Esophagus (tissue), 2 donors: ENCODE results near the gene ANOS1. TPM values are rescaled to one million over a fixed set of nuclear protein-coding genes. Genes with fewer than 3 reads are reported as not detected.

ENCODE experiments used
- H3K27ac ChIP-seq, 2 donors: one replicate each; pipeline ENCODE4 v1.5.1; 2013; ENCODE audit warnings: low read depth in 2 of 2, mild to moderate bottlenecking in 2 of 2, inconsistent platforms in 1 of 2, low read length in 1 of 2, moderate library complexity in 1 of 2
- H3K27me3 ChIP-seq, 2 donors: one replicate each; pipeline ENCODE4 v1.6.1; 2013; ENCODE audit warnings: low read length in 2 of 2, control low read depth in 1 of 2, mild to moderate bottlenecking in 1 of 2; ENCODE audit not compliant: insufficient read depth in 2 of 2, control insufficient read depth in 1 of 2
- H3K36me3 ChIP-seq, 2 donors: one replicate each; pipeline ENCODE4 v1.6.1; 2013; ENCODE audit warnings: low read length in 1 of 2; ENCODE audit not compliant: control insufficient read depth in 2 of 2, insufficient read depth in 2 of 2
- H3K4me1 ChIP-seq, 2 donors: one replicate each; pipeline ENCODE4 v1.6.1; 2013; ENCODE audit warnings: low read length in 1 of 2; ENCODE audit not compliant: control insufficient read depth in 2 of 2, insufficient read depth in 2 of 2
- H3K4me3 ChIP-seq, 2 donors: one replicate each; pipeline ENCODE4 v1.5.1; 2013; ENCODE audit warnings: low read length in 2 of 2, mild to moderate bottlenecking in 2 of 2, low read depth in 1 of 2, moderate library complexity in 1 of 2
- H3K9me3 ChIP-seq, 2 donors: one replicate each; pipeline ENCODE4 v1.6.1; 2013; ENCODE audit warnings: mild to moderate bottlenecking in 2 of 2, low read depth in 1 of 2, low read length in 1 of 2, moderate library complexity in 1 of 2; ENCODE audit not compliant: control insufficient read depth in 2 of 2, insufficient read depth in 1 of 2
- WGBS, 2 donors: extraction: QIAGEN DNeasy Blood & Tissue Kit; methylation state at CpG; one replicate each; pipeline ENCODE4 v1.1.7; 2013; 5-methylcytosine and 5-hydroxymethylcytosine counted together
- polyA plus RNA-seq, 2 donors: library from polyadenylated mRNA; stranded (reverse); fragments of 200-250 nt; gene quantifications; one replicate each; pipeline ENCODE4 v1.2.3, GENCODE V29; 2013
- donor health status: healthy with polysubstance abuse.
- donor health status: Bipolar disorder and iron deficiency.

The ANOS1 gene
- polyA plus RNA-seq, 2 donors, result 0.48 to 0.55 TPM

DNA sequence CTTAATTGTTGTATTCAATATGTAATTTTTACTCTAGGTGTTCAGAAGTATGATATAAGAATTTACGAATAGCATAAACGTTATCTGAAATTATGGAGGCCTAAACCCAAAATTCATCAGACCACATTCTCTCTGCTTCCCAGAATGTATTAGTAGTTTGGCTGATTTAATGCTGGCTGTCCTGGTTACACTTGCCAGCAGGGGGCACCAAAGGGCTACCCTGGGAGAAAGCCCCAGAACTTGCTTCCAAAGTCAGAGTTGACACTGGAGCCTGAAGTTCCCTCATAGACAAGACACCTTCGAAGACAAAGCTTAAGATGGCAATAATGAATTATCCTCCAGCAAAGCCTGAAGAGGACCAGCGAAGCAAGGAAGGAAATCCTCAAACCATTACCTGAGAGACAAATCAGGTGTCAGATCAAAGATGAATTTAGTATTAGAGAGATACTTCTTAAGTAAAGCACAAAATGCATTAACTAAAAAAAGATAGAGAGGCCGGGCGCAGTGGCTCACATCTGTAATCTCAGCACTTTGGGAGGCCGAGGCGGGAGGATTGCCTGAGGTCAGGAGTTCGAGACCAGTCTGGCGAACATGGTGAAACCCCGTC, 11.3 kb upstream of the ANOS1 start:
- Histone ChIP-seq H3K4me1 (no peaks in the 10 kb centered on the region), H3K9me3 (no peaks in the 10 kb centered on the region)
- WGBS, 2 donors, result 69 to 72% methylated on average over 10 to 11 of the region's 11 CpGs

DNA sequence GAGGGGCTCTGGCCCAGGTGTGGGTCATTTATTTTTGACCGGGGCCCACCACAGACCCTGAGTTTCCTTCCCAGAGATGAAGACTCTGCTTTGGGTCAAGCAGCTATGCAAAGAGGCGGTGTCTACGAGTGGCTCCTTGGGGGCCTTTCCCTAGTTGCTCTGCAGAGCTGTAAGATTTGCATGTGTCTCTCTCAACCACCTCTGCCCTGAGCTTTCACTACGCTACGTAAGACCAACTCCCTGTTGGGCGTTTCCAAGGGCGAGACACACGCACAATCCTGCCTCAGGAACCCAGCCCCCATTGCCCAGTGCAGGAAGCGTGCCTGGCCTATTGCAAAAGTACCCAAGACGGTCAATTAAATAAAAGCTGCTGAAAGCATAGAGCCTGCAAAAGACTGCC, 10.0 kb upstream of the ANOS1 start:
- Histone ChIP-seq H3K36me3 (no peaks in the 10 kb centered on the region), H3K27me3 (no peaks in the 10 kb centered on the region), H3K4me1 (no peaks in the 10 kb centered on the region), H3K9me3 (no peaks in the 10 kb centered on the region), H3K27ac (no peak overlapping the region), H3K4me3 (no peak overlapping the region)
- WGBS, 2 donors, result 88 to 90% methylated on average over 10 of the region's 10 CpGs

More for the DNA sequence above, 11.3 kb upstream of the ANOS1 start:
- H3K4me3 ChIP-seq, result no peak overlapping the region
- H3K27ac ChIP-seq, result no peak overlapping the region
- no peaks in the 10 kb centered on the region for H3K36me3 ChIP-seq
- H3K27me3 ChIP-seq, result no peaks in the 10 kb centered on the region

DNA sequence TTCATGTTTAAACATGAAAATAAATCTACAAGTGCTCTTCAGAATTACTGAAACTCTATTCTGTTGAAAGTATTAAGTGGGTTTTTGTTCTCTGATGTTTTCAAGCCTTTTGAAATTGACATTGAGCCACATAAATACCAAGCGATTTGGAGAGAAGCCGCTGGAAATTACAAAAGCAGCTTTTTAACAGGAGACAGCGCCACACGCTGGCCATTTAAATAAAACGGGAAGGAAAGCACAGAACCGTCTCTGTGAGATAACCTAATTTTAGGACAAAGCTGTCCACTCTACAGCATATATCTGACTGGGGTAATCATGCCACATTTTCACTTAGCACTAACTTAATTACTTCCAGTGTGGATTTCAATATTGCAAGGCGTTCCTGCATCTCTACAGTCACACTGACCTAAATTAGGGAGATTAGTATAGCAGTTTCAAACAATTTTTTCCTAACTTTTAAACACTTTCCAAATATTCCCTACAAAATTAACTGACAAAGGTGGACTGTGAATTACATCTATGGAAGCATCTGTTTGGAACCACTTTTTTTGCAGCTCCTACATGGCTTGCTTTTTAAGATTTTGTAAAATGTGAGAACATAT, 6.8 kb upstream of the ANOS1 start:
- no peak overlapping the region for H3K27ac ChIP-seq
- no peak overlapping the region for H3K4me3 ChIP-seq
- WGBS, 2 donors, result 1 to 2% methylated on average over 7 of the region's 7 CpGs
- no peaks in the 10 kb centered on the region for H3K4me1 ChIP-seq
- H3K9me3 ChIP-seq, result no peaks in the 10 kb centered on the region
- H3K27me3 ChIP-seq, result no peaks in the 10 kb centered on the region
- H3K36me3 ChIP-seq, result no peaks in the 10 kb centered on the region

DNA sequence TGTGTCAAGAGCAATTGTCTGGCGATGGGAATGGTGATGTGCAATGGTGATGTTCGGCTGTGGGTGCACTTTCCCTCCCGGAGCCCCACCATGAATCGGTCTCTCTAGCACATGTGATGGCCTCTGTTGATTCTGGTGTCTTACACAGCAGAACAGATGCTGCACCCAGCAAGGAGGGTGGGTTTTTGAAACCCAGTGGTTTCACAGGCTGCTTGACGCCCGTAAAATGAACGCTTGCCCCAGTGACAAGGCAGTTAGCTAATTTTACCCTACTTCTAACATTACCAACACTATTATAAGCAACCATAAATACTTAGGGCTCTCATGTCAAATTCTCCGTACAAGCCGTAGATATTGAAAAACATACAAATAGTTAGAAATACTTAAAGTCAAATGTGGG, 5.9 kb upstream of the ANOS1 start:
- no peak overlapping the region for H3K27ac ChIP-seq
- H3K4me1 ChIP-seq, result no peaks in the 10 kb centered on the region
- 82 to 89% methylated on average over 9 of the region's 9 CpGs for WGBS, 2 donors
- no peaks in the 10 kb centered on the region for H3K27me3 ChIP-seq
- H3K9me3 ChIP-seq, result no peaks in the 10 kb centered on the region
- no peaks in the 10 kb centered on the region for H3K36me3 ChIP-seq
- H3K4me3 ChIP-seq, result no peak overlapping the region

DNA sequence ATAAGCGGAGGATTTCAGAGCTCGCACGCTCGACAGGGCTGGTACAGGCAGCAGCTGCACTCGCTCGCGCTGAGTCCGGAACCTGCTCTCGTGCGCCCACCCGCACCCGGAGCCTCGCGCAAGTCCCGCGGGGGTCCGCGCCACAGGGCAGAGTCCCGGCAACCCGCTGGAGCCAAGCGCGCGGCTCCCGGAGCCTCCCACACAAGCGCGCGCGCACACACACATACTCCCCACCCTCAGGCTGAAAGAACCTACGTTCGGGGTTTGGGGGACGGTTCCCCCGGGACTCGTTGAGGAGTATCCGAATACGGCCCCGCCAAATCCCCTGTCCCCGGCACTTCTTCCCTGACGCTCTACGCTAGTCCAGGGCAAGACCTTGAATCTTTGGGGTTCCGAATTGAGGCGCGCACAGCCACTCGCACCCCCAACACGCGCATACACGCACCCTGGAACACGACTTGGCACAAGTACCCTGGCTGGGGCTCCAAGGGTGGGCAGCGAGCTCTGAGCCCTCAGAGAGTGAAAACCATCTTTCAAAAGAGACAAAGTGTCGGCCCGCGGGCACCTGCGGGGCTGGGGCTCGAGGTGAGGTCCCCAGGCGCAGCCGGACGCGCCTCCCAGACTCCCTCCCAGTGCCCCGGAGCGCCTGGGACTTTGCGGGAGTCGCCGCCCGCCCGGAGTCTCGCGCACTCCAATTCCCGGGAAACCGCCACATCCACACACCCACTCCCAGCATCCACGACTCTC, 952 bp downstream of the ANOS1 start:
- Histone ChIP-seq H3K4me3 (peak overlapping the region; percentile 46), H3K36me3 (no peaks in the 10 kb centered on the region), H3K27ac (no peak overlapping the region), H3K27me3 (peaks cover 0 to 5% of the 10 kb centered on the region in 2 donors), H3K9me3 (no peaks in the 10 kb centered on the region), H3K4me1 (peaks cover 0 to 3% of the 10 kb centered on the region in 2 donors)
- WGBS, 2 donors, result 2 to 3% methylated on average over 65 to 69 of the region's 69 CpGs

DNA sequence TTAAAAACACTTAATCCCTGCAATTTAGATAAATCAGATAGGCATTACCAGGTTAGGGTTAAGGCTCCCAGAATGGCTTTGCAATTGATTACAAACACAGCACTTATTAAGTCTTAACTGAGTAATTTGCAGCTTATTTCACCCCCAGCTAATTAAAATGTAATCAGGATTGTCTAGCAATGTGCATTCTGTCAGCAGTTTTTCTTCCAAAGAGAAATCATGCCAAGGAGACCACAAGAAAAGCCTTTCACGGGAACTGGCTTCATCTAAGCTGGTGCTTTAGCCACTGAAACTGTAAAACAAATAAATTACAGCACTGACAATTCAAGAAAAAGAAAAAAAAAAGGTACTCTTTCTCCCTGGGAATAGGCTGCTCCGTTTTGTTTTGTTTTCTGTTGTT, 2.1 kb downstream of the ANOS1 start:
- 13 to 26% methylated on average over 2 of the region's 2 CpGs for WGBS, 2 donors
- H3K4me3 ChIP-seq, result no peak overlapping the region
- H3K36me3 ChIP-seq, result no peaks in the 10 kb centered on the region
- H3K4me1 ChIP-seq, result peaks cover 0 to 3% of the 10 kb centered on the region in 2 donors
- peaks cover 0 to 5% of the 10 kb centered on the region in 2 donors for H3K27me3 ChIP-seq
- H3K27ac ChIP-seq, result no peak overlapping the region
- H3K9me3 ChIP-seq, result no peaks in the 10 kb centered on the region

DNA sequence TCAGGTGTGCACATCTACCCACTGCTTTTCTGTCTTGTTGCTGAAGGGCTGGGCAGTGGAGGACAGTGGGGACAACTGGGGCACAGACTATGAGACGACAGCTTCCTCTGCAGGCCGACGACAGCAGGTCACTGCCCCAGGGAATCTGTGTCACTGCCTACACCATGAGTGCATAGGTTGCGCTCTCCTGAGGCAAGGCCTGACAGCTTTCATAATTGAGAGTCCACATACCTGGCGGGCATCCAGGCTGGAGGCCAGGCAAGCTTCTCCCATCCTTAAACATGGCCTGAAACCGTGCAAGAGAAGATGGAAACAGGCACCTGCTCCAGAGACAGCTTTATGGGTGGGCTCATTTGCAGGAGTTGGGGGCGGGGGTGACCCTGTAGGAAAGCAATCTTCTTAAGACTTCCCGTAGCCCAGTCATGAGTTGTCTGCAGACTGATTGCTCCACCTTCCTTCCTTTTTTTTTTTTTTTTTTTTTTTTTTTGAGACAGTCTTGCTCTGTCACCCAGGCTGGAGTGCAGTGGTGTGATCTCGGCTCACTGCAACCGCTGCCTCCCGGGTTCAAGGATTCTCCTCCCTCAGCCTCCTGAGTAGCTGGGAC, 2.9 kb downstream of the ANOS1 start:
- 53 to 76% methylated on average over 11 of the region's 11 CpGs for WGBS, 2 donors
- Histone ChIP-seq H3K4me1 (peaks cover 0 to 3% of the 10 kb centered on the region in 2 donors), H3K27ac (no peak overlapping the region), H3K4me3 (no peak overlapping the region), H3K27me3 (peaks cover 0 to 5% of the 10 kb centered on the region in 2 donors), H3K36me3 (no peaks in the 10 kb centered on the region), H3K9me3 (no peaks in the 10 kb centered on the region)

DNA sequence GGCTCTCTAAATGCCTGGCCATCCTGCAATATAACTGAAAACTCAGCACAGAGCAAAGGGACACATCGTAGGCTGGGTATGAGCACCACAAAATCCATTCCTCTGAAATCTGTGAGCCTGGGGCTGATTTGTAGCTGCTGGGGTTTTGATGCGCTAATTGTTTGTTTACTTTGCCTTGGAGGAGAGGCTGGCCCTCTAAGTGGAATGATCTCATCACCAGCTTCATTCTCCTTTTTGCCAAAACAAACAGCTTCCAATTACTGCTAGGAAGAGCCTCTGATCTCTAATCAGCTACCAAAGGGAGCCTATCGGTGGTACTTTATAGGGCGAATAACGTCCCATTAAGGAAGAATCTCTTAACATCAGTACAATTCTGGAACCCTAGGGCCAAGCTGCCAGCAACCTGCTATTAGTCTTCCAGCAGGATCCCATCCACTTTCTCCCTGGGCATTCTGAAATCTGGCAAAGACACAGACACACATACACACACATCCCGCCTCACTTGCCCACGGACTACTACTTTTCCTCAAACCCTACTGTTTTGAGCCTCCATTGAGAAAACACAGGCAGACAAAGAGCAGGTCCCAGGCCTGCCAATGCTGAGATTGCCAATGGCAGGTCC, 5.8 kb downstream of the ANOS1 start:
- peaks cover 0 to 4% of the 10 kb centered on the region in 2 donors for H3K27me3 ChIP-seq
- H3K9me3 ChIP-seq, result no peaks in the 10 kb centered on the region
- H3K36me3 ChIP-seq, result no peaks in the 10 kb centered on the region
- H3K27ac ChIP-seq, result no peak overlapping the region
- H3K4me1 ChIP-seq, result peaks cover 0 to 3% of the 10 kb centered on the region in 2 donors
- H3K4me3 ChIP-seq, result no peak overlapping the region
- WGBS, 2 donors, result 29 to 40% methylated on average over 7 of the region's 7 CpGs

DNA sequence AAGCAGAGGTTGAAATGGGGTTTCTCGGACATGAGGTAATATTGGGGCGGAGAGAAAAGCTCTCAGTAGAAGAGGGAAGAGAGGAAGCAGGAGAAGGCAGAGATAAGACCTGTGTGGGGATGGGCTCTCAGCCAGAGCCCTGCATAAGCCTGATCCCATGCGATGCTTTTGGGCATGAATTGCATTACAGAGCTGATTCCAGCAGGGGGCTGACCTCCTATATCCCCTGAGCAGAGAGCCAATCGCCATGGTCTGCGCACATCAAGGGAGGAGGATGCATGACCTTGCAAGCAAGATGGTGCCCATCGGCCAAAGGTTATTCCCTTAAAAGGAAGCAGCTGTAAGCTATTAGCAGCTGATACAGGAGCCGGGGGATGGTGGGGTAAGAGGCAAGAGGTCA, 7.6 kb downstream of the ANOS1 start:
- no peak overlapping the region for H3K27ac ChIP-seq
- no peak overlapping the region for H3K4me3 ChIP-seq
- no peaks in the 10 kb centered on the region for H3K27me3 ChIP-seq
- WGBS, 2 donors, result 56 to 82% methylated on average over 7 of the region's 7 CpGs
- H3K9me3 ChIP-seq, result no peaks in the 10 kb centered on the region
- H3K36me3 ChIP-seq, result no peaks in the 10 kb centered on the region
- no peaks in the 10 kb centered on the region for H3K4me1 ChIP-seq
